GM18511 (cell line): ENCODE data around the gene MFAP4.

Experiments
- ATAC-seq: cut with Tn5 transposase; IDR thresholded peaks from one replicate; pipeline ENCODE4 v1.9.1; 2021; ENCODE audit warnings: mild to moderate bottlenecking, moderate library complexity; ENCODE audit not compliant: unreplicated experiment

MFAP4 gene

GRCh38 chr17:19386051-19386929 is 700 bp downstream of the MFAP4 start:
- no peak for ATAC-seq

- no peak for ATAC-seq
Observed at GRCh38 chr17:19385521-19385983, 1.4 kb downstream of the MFAP4 start.

GRCh38 chr17:19384723-19385391 is 2.1 kb downstream of the MFAP4 start:
- no peak for ATAC-seq

GRCh38 chr17:19383681-19384470 is 3.1 kb downstream of the MFAP4 start:
- ATAC-seq, result no peak

- no peak for ATAC-seq
Observed at GRCh38 chr17:19382531-19383444, 4.2 kb downstream of the MFAP4 start.

GRCh38 chr17:19381741-19382444 is 5.1 kb downstream of the MFAP4 start:
- no peak for ATAC-seq

GRCh38 chr17:19381361-19381740 is 5.6 kb downstream of the MFAP4 start:
- ATAC-seq, result no peak

GRCh38 chr17:19380481-19381301 is 6.3 kb downstream of the MFAP4 start:
- no peak for ATAC-seq

GRCh38 chr17:19379361-19380065 is 7.5 kb downstream of the MFAP4 start:
- no peak for ATAC-seq

- peak; percentile 31 for ATAC-seq
Observed at GRCh38 chr17:19378416-19379360, 8.3 kb downstream of the MFAP4 start, which contains the start of gene MAPK7. MAPK7 (plus strand) TSS chr17:19378498; CDS start chr17:19378901, 403 bp downstream.

GRCh38 chr17:19377602-19378415 is 9.2 kb downstream of the MFAP4 start:
- peak; percentile 92 for ATAC-seq

- no peak for ATAC-seq
Observed at GRCh38 chr17:19376811-19377210, 10.2 kb downstream of the MFAP4 start.

- ATAC-seq, result no peak
Observed at GRCh38 chr17:19375732-19376131, 11.3 kb downstream of the MFAP4 start.

- ATAC-seq, result no peak
Observed at GRCh38 chr17:19374136-19374535, 12.9 kb downstream of the MFAP4 start.

GRCh38 chr17:19372866-19373504 is 14.0 kb downstream of the MFAP4 start:
- no peak for ATAC-seq

- no peak for ATAC-seq
Observed at GRCh38 chr17:19372439-19372838, 14.6 kb downstream of the MFAP4 start.
